ENCODE measurements around the gene RAC3. TPM values are rescaled to one million over a fixed set of nuclear protein-coding genes. Genes with fewer than 3 reads are reported as not detected.

The RAC3 gene
- total RNA-seq, 2 experiments from 2014 or later, result 6.4 to 6.8 TPM

DNA sequence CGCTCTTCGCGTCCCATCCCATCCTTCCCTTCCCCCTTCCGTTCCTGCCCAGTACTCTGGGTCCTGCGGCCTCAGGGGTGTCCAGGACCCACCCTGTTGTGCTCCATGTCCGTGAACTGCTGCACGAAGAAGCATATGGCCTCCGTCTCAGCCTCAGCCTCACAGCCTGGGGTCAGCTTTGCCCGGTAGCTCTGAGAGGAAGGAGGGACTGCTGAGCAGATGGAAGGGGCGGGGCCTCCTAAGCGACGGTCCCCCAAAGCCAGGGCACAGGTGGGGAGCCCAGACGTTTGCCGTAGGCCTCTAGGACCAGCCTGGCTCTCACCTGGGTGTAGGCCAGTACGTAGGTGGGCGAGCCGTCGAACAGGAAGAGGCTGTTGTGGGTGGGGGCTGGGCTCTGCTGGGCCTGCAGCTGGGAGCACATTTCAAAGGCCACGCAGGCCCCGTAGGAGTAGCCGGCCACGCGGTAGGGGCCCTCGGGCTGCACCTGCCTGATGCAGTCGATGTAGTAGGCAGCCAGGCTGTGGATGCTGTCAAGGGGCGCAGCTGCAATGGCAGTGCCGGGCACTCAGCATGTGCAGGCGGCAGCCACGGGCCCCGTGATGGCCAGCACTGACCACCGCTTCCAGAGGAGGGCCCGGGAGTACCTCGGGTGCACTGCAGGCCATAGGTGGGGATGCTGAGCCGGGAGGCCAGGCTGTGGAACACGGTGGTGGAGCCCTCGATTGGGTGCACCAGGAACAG lies 48.7 kb downstream of the RAC3 start:
- CTCF ChIA-PET, result no interaction called here
- Mint-ChIP-seq H3K27me3 (no peaks in the 10 kb centered on the region), H3K4me1 (no peaks in the 10 kb centered on the region), H3K36me3 (peaks cover 23% of the 10 kb centered on the region), H3K27ac (no peak overlapping the region), H3K9me3 (ENCODE audit: low read depth) (no peaks in the 10 kb centered on the region), H3K4me3 (no peak overlapping the region)
- DNase-seq (no peak), ATAC-seq (no peak)

GRCh38 chr17:82080789-82081464 lies 49.4 kb downstream of the RAC3 start:
- Mint-ChIP-seq H3K9me3 (ENCODE audit: low read depth) (no peaks in the 10 kb centered on the region), H3K4me1 (no peaks in the 10 kb centered on the region), H3K27ac (no peak overlapping the region), H3K4me3 (no peak overlapping the region), H3K27me3 (no peaks in the 10 kb centered on the region), H3K36me3 (peaks cover 23% of the 10 kb centered on the region)
- CTCF ChIA-PET, result no interaction called here
- no peak for DNase-seq
- ATAC-seq, result no peak

DNA sequence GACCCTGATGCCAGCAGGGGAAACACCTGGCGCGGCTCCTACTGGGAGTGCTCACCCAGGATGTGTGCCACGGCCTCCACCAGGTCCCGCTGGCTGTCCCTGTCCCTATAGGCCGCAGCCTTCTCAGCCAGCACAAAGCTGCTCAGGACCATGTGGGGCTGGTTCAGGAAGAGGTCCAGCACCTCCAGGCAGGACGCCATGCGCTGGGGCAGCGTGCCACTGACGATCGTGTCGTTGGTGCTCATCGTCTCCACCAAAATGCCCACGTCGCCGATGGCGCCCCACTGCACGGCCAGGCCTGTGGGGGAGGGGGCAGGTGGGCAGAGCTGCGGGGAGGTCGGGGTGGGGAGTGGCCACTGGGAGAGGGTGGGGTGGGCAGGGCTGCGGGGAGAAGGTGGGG lies 50.1 kb downstream of the RAC3 start:
- CTCF ChIA-PET, result no interaction called here
- Mint-ChIP-seq H3K27ac (no peak overlapping the region), H3K9me3 (ENCODE audit: low read depth) (no peaks in the 10 kb centered on the region), H3K4me1 (no peaks in the 10 kb centered on the region), H3K36me3 (peaks cover 23% of the 10 kb centered on the region), H3K4me3 (no peak overlapping the region), H3K27me3 (no peaks in the 10 kb centered on the region)
- ATAC-seq (no peak), DNase-seq (no peak)

DNA sequence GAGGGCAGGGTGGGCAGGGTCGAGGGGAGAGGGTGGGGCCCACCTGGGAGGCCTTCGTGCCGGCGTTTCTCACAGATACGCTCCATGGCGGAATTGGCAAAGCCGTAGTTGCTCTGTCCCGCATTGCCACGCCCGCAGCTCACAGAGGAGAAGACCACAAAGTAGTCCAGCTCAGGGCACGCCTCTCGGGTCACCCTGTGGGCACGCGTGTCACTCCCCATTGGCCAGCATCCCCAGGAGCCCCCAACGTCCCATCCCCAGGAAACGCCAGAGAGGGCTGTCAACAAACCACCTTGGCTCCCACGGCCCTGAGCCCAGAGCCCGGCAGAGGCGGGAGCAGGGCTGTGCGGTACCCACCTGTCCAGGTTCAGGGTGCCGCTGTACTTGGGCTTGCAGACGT lies 50.5 kb downstream of the RAC3 start:
- DNase-seq, result no peak
- Mint-ChIP-seq H3K36me3 (peaks cover 23% of the 10 kb centered on the region), H3K27me3 (no peaks in the 10 kb centered on the region), H3K4me1 (no peaks in the 10 kb centered on the region), H3K4me3 (no peak overlapping the region), H3K9me3 (ENCODE audit: low read depth) (no peaks in the 10 kb centered on the region), H3K27ac (no peak overlapping the region)
- no peak for ATAC-seq
- CTCF ChIA-PET, result no interaction called here

DNA sequence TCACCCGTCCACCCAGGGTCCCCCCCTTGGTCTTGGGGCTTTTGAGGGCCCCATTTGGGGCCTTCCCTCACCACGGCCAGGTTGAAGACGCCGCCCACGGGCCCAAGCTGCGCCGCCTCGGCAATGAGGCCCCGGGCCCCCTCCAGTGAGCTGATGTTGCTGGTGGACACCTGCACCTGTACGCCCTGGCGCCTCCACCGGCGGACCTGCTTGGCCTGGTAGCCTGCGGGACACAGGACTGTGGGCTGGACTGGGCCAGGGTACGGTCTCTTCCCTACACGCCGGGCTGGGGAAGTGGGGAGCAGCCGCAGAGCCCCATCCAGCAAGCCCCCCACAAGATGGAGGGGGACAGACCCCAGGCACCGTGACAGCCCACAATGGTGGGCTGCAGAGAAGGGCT lies 51.0 kb downstream of the RAC3 start:
- H3K4me1 Mint-ChIP-seq, result no peaks in the 10 kb centered on the region
- CTCF ChIA-PET, result no interaction called here
- no peaks in the 10 kb centered on the region for H3K9me3 Mint-ChIP-seq (ENCODE audit: low read depth)
- ATAC-seq (no peak), DNase-seq (no peak)
- no peak overlapping the region for H3K4me3 Mint-ChIP-seq
- H3K27me3 Mint-ChIP-seq, result no peaks in the 10 kb centered on the region
- H3K36me3 Mint-ChIP-seq, result peaks cover 23% of the 10 kb centered on the region
- H3K27ac Mint-ChIP-seq, result no peak overlapping the region

- no peaks in the 10 kb centered on the region for H3K27me3 Mint-ChIP-seq
- H3K27ac Mint-ChIP-seq, result no peak overlapping the region
- H3K4me3 Mint-ChIP-seq, result no peak overlapping the region
- no peaks in the 10 kb centered on the region for H3K9me3 Mint-ChIP-seq (ENCODE audit: low read depth)
- CTCF ChIA-PET, result no interaction called here
- H3K4me1 Mint-ChIP-seq, result no peaks in the 10 kb centered on the region
- H3K36me3 Mint-ChIP-seq, result peaks cover 24% of the 10 kb centered on the region
- ATAC-seq, result no peak
- no peak for DNase-seq
Observed at GRCh38 chr17:82083009-82083408, 51.5 kb downstream of the RAC3 start.

Other genes starting within 250 kb of the RAC3 start
- gene GCGR, start 227.5 kb upstream of the RAC3 start, total RNA-seq, result not detected
- gene MCRIP1, start 198.4 kb upstream of the RAC3 start, total RNA-seq, result 10 to 100 TPM; 49.9 to 50.1 TPM
- gene PPP1R27, start 196.6 kb upstream of the RAC3 start, total RNA-seq, result not detected
- gene P4HB, start 171.1 kb upstream of the RAC3 start, total RNA-seq, result 100 to 1,000 TPM; 333 to 416 TPM
- 100 to 1,000 TPM; 693 to 725 TPM for gene ARHGDIA, start 160.3 kb upstream of the RAC3 start, total RNA-seq
- gene ALYREF, start 140.1 kb upstream of the RAC3 start, total RNA-seq, result 100 to 1,000 TPM; 215 to 236 TPM
- gene ANAPC11, start 140.0 kb upstream of the RAC3 start, total RNA-seq, result 100 to 1,000 TPM; 138 to 155 TPM
- under 1 TPM in 1 of 2 experiments, not detected in 1; 0.23 TPM for gene NPB, start 129.4 kb upstream of the RAC3 start, total RNA-seq
- 10 to 100 TPM; 48.5 TPM for gene PCYT2, start 120.3 kb upstream of the RAC3 start, total RNA-seq
- gene SIRT7, start 113.5 kb upstream of the RAC3 start, total RNA-seq, result 10 to 100 TPM; 55.1 to 61.0 TPM
- 10 to 100 TPM; 20.2 to 23.8 TPM for gene MAFG, start 103.9 kb upstream of the RAC3 start, total RNA-seq
- gene PYCR1, start 94.4 kb upstream of the RAC3 start, total RNA-seq, result 10 to 100 TPM; 27.7 to 61.7 TPM
- gene MYADML2, start 84.4 kb upstream of the RAC3 start, total RNA-seq, result not detected
- gene NOTUM, start 70.5 kb upstream of the RAC3 start, total RNA-seq, result under 1 TPM in 1 of 2 experiments, not detected in 1; 0.21 TPM
- 10 to 100 TPM; 29.5 to 31.4 TPM for gene ASPSCR1, start 54.0 kb upstream of the RAC3 start, total RNA-seq
- gene CENPX, start 8.8 kb upstream of the RAC3 start, total RNA-seq, result 10 to 100 TPM; 80.2 to 91.3 TPM
- gene LRRC45, start 8.4 kb upstream of the RAC3 start, total RNA-seq, result 10 to 100 TPM; 45.4 to 61.6 TPM
- 100 to 1,000 TPM; 120 to 124 TPM for gene DCXR, start 6.0 kb downstream of the RAC3 start, total RNA-seq
- gene RFNG, start 20.1 kb downstream of the RAC3 start, total RNA-seq, result 10 to 100 TPM; 20.9 to 23.0 TPM
- 100 to 1,000 TPM in 1 of 2 experiments, 10 to 100 TPM in 1; 92.4 to 106 TPM for gene GPS1, start 20.2 kb downstream of the RAC3 start, total RNA-seq
- 100 to 1,000 TPM; 134 to 139 TPM for gene DUS1L, start 34.1 kb downstream of the RAC3 start, total RNA-seq
- gene FASN, start 66.6 kb downstream of the RAC3 start, total RNA-seq, result 100 to 1,000 TPM; 229 to 277 TPM
- gene CCDC57, start 181.2 kb downstream of the RAC3 start, total RNA-seq, result 10 to 100 TPM; 70.2 to 73.9 TPM
- gene SLC16A3, start 197.4 kb downstream of the RAC3 start, total RNA-seq, result 100 to 1,000 TPM; 119 to 148 TPM
- 100 to 1,000 TPM; 120 to 139 TPM for gene CSNK1D, start 242.0 kb downstream of the RAC3 start, total RNA-seq

Data from activated CD8-positive, alpha-beta memory T cell treated with anti-CD3 and anti-CD28 coated beads, Interleukin-2, amount 10 ng/mL, durations not matched to agents 7 days and 5 days (primary cell).